A549 (cell line): ENCODE measurements around the gene ITM2C. TPM values are rescaled to one million over a fixed set of nuclear protein-coding genes. Genes with fewer than 3 reads are reported as not detected.

ENCODE experiments used
- ATAC-seq, 2 experiments: fragments of 200-7000 bp in 1 of 2; fragments of >200 bp in 1 of 2; cut with Nextera tagmentation in 1 of 2; cut with Tn5 transposase in 1 of 2; 3 replicates each; pipeline versions ENCODE4 v1.8.0 to v1.9.1; 2018 to 2020; ENCODE audit warnings: mild to moderate bottlenecking in 1 of 2, moderate library complexity in 1 of 2
- CTCF ChIA-PET: fragments of 300-600 bp; sonication (Branson Sonifier 250); formaldehyde crosslinking; extraction: SDS; loops from one replicate; lab custom pipeline; 2021; ENCODE audit warnings: antibody characterized with exemption, inconsistent platforms; lab: Yijun Ruan, JAX
- POLR2A ChIA-PET: fragments of 350-600 bp; formaldehyde crosslinking; extraction: SDS; loops from one replicate; lab custom pipeline; 2021; ENCODE audit warnings: antibody characterized with exemption, inconsistent platforms; lab: Yijun Ruan, JAX
- DNase-seq, 2 experiments: peaks; one replicate each; pipeline versions ENCODE4 v3.0.0 to v3.0.0-alpha.2; 2011 to 2016; ENCODE audit warnings: low read depth in 1 of 2, low spot score in 1 of 2
- FAIRE-seq: peaks from 2 replicates; lab custom pipeline; 2011; peaks lifted over from hg19 to GRCh38; lab: Jason Lieb, UNC
- H3K27ac ChIP-seq, 2 experiments: fragments of >200 bp; sonication (Bioruptor Twin); formaldehyde crosslinking; 3 replicates each; pipeline ENCODE4 v1.5.1; 2016 to 2017
- H3K4me1 ChIP-seq: fragments of >200 bp; sonication (Bioruptor Twin); formaldehyde crosslinking; 3 replicates; pipeline ENCODE4 v1.6.1; 2016
- H3K4me2 ChIP-seq: fragments of >200 bp; sonication (Bioruptor Twin); formaldehyde crosslinking; 3 replicates; pipeline ENCODE4 v1.6.1; 2016
- H3K4me3 ChIP-seq: fragments of >200 bp; sonication (Bioruptor Twin); formaldehyde crosslinking; 3 replicates; pipeline ENCODE4 v1.5.1; 2016
- H3K9me3 ChIP-seq: fragments of >200 bp; sonication (Bioruptor Twin); formaldehyde crosslinking; 3 replicates; pipeline ENCODE4 v1.6.1; 2016
- CBX2 ChIP-seq: fragments of 200-600 bp; sonication (generic); IDR thresholded peaks from 2 replicates; pipeline ENCODE4 v1.6.1; 2016; ENCODE audit warnings: low read depth, mild to moderate bottlenecking, borderline replicate concordance
- CHD4 ChIP-seq: fragments of 200-600 bp; sonication (generic); IDR thresholded peaks from 2 replicates; pipeline ENCODE4 v1.6.1; 2016; ENCODE audit warnings: antibody characterized with exemption, mild to moderate bottlenecking, borderline replicate concordance
- EHF ChIP-seq: fragments of 250-450 bp; sonication (Bioruptor Pico); IDR thresholded peaks from 2 replicates; pipeline ENCODE4 v1.5.0; 2020; ENCODE audit warnings: mild to moderate bottlenecking
- FOSL2 ChIP-seq, 2 experiments: fragments of 450-650 bp in 1 of 2; fragments of >200 bp in 1 of 2; sonication (Bioruptor Twin) in 1 of 2; formaldehyde crosslinking; IDR thresholded peaks; 2 replicates each; pipeline versions ENCODE4 v1.5.0 to v1.6.1; 2016 to 2020; ENCODE audit warnings: mild to moderate bottlenecking in 1 of 2, moderate library complexity in 1 of 2
- HDAC2 ChIP-seq: fragments of 200-600 bp; sonication (generic); IDR thresholded peaks from 2 replicates; pipeline ENCODE4 v1.6.1; 2016
- HEYL ChIP-seq: fragments of 250-450 bp; sonication (Bioruptor Pico); IDR thresholded peaks from 2 replicates; pipeline ENCODE4 v1.8.0; 2021; ENCODE audit warnings: mild to moderate bottlenecking, moderate library complexity
- MAFK ChIP-seq: fragments of 450-650 bp; IDR thresholded peaks from 2 replicates; pipeline ENCODE4 v1.6.1; 2014; ENCODE audit not compliant: partially characterized antibody
- MYC ChIP-seq: IDR thresholded peaks from 2 replicates; pipeline ENCODE4 v1.6.1; 2012; ENCODE audit warnings: mild to moderate bottlenecking, inconsistent platforms, low read length, improper control_type of control experiment, borderline replicate concordance
- NPAS2 ChIP-seq: fragments of 250-450 bp; sonication (Bioruptor Pico); IDR thresholded peaks from 2 replicates; pipeline ENCODE4 v1.8.0; 2022; ENCODE audit warnings: mild to moderate bottlenecking, moderate library complexity, borderline replicate concordance
- NR3C1 ChIP-seq: fragments of >200 bp; sonication (Bioruptor Twin); formaldehyde crosslinking; IDR thresholded peaks from 3 replicates; pipeline ENCODE4 v1.6.1; 2017
- POLR2AphosphoS2 ChIP-seq: conservative IDR thresholded peaks from 2 replicates; pipeline ENCODE4 v1.6.1; 2012; ENCODE audit warnings: low read length, improper control_type of control experiment, inconsistent platforms
- RARB ChIP-seq: fragments of 250-450 bp; sonication (Bioruptor Pico); IDR thresholded peaks from 2 replicates; pipeline ENCODE4 v1.8.0; 2021; ENCODE audit warnings: mild to moderate bottlenecking, moderate library complexity
- RCOR1 ChIP-seq: fragments of 150-350 bp; IDR thresholded peaks from 2 replicates; pipeline ENCODE4 v1.6.1; 2014; ENCODE audit warnings: antibody characterized with exemption, low read length, low read depth
- RNF2 ChIP-seq: fragments of 200-600 bp; sonication (generic); IDR thresholded peaks from 2 replicates; pipeline ENCODE4 v1.6.1; 2016; ENCODE audit warnings: low read depth, mild to moderate bottlenecking, antibody characterized with exemption, moderate library complexity, borderline replicate concordance
- TP53 ChIP-seq: fragments of 250-450 bp; sonication (Bioruptor Pico); IDR thresholded peaks from 2 replicates; pipeline ENCODE4 v1.5.0; 2021; ENCODE audit warnings: mild to moderate bottlenecking, moderate library complexity
- ZSCAN20 ChIP-seq: fragments of 250-450 bp; sonication (Bioruptor Pico); IDR thresholded peaks from 2 replicates; pipeline ENCODE4 v1.8.0; 2022; ENCODE audit warnings: mild to moderate bottlenecking, moderate library complexity
- WGBS: methylation state at CpG from one replicate; pipeline ENCODE4 v1.1.6; 2017; ENCODE audit errors: missing lambda C conversion rate; 5-methylcytosine and 5-hydroxymethylcytosine counted together
- polyA plus RNA-seq, 4 experiments: library from polyadenylated mRNA; depleted of rRNA in 3 of 4; stranded (reverse); fragments of >200 nt; fragmentation: RNase III in 1 of 4; extraction: RNeasy Plus Mini Kit Qiagen cat#74134 plus additional on column Dnase treatment in 1 of 4; gene quantifications; 2 replicates in 3 of 4; 3 replicates in 1 of 4; pipeline ENCODE4 v1.2.3, GENCODE V29; 2011 to 2017
- TF ChIP-seq, protein P1 (sequence below): fragments of >200 bp; sonication (Bioruptor Twin); formaldehyde crosslinking; IDR thresholded peaks from 3 replicates; pipeline ENCODE4 v1.5.1; 2016
- TF ChIP-seq, protein P2 (sequence below): fragments of 250-450 bp; sonication (Bioruptor Pico); IDR thresholded peaks from 2 replicates; pipeline ENCODE4 v1.5.0; 2020; ENCODE audit warnings: low read depth, mild to moderate bottlenecking, moderate library complexity
- TF ChIP-seq, protein P3 (sequence below): fragments of 150-350 bp; IDR thresholded peaks from 2 replicates; pipeline ENCODE4 v1.6.1; 2014; ENCODE audit warnings: low read depth, mild to moderate bottlenecking, low read length
- TF ChIP-seq, protein P4 (sequence below): IDR thresholded peaks from 2 replicates; pipeline ENCODE4 v1.6.1; 2012
- TF ChIP-seq, protein P5 (sequence below): IDR thresholded peaks from 2 replicates; pipeline ENCODE4 v1.6.1; 2012
- TF ChIP-seq, protein P6 (sequence below): fragments of 250-450 bp; sonication (Bioruptor Pico); IDR thresholded peaks from 2 replicates; pipeline ENCODE4 v1.5.0; 2021; ENCODE audit warnings: mild to moderate bottlenecking, moderate library complexity, borderline replicate concordance
- TF ChIP-seq, protein P7 (sequence below): fragments of >200 bp; sonication (Bioruptor Twin); formaldehyde crosslinking; IDR thresholded peaks from 3 replicates; pipeline ENCODE4 v1.6.1; 2016

Gene ITM2C
- polyA plus RNA-seq, 2 of the 4 experiments (the other 2 are of a cell fraction), result 84.0 to 88.1 TPM

DNA sequence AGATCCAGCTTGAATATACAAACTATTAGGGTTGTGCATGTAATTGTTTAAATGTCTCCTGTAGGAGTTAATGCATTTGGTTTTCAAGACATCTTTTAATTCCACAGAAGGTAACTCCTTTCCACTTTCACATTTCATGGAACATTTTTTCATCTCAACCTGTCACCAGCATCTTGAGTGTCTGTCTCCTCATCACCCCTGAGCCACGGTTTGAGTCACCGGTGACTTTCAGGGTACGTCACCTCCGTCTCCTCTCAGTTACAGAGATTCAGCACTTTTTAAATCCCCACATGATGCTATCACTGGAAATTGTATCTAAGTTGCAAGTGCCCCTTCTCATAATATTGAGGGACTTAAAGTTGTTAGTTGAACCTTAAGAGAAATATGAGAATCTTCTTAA lies 35.0 kb downstream of the ITM2C start:
- no peak overlapping the region for H3K4me2 ChIP-seq
- ChIA-PET POLR2A (no interaction called here), CTCF (interaction anchor here (1.2 to 4.3 kb wide), 2 partner anchors 88 to 153 kb away, joined by 4 to 64 read pairs; no protein-coding TSS in a partner anchor)
- H3K4me3 ChIP-seq, result no peak overlapping the region
- FAIRE-seq (no peak), ATAC-seq (no peak), DNase-seq (no peak)
- whole genome bisulfite sequencing, result 78% methylated on average over 4 of the region's 4 CpGs
- H3K27ac ChIP-seq, result no peak overlapping the region
- no peaks in the 10 kb centered on the region for H3K9me3 ChIP-seq
- TF ChIP-seq HEYL (CRISPR knock-in tag), result no peak
- TF ChIP-seq, protein P1, sequence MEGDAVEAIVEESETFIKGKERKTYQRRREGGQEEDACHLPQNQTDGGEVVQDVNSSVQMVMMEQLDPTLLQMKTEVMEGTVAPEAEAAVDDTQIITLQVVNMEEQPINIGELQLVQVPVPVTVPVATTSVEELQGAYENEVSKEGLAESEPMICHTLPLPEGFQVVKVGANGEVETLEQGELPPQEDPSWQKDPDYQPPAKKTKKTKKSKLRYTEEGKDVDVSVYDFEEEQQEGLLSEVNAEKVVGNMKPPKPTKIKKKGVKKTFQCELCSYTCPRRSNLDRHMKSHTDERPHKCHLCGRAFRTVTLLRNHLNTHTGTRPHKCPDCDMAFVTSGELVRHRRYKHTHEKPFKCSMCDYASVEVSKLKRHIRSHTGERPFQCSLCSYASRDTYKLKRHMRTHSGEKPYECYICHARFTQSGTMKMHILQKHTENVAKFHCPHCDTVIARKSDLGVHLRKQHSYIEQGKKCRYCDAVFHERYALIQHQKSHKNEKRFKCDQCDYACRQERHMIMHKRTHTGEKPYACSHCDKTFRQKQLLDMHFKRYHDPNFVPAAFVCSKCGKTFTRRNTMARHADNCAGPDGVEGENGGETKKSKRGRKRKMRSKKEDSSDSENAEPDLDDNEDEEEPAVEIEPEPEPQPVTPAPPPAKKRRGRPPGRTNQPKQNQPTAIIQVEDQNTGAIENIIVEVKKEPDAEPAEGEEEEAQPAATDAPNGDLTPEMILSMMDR, result no peak
- TF ChIP-seq, protein P2, sequence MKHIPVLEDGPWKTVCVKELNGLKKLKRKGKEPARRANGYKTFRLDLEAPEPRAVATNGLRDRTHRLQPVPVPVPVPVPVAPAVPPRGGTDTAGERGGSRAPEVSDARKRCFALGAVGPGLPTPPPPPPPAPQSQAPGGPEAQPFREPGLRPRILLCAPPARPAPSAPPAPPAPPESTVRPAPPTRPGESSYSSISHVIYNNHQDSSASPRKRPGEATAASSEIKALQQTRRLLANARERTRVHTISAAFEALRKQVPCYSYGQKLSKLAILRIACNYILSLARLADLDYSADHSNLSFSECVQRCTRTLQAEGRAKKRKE (CRISPR knock-in tag), result no peak
- no peak for TF ChIP-seq FOSL2 (IDR thresholded peaks at IDR 0.05)
- no peak for TF ChIP-seq FOSL2 (CRISPR knock-in tag; IDR thresholded peaks at IDR 0.05)
- no peak for TF ChIP-seq MYC
- TF ChIP-seq TP53 (CRISPR knock-in tag), result no peak
- TF ChIP-seq, protein P3, sequence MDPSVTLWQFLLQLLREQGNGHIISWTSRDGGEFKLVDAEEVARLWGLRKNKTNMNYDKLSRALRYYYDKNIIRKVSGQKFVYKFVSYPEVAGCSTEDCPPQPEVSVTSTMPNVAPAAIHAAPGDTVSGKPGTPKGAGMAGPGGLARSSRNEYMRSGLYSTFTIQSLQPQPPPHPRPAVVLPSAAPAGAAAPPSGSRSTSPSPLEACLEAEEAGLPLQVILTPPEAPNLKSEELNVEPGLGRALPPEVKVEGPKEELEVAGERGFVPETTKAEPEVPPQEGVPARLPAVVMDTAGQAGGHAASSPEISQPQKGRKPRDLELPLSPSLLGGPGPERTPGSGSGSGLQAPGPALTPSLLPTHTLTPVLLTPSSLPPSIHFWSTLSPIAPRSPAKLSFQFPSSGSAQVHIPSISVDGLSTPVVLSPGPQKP, result no peak
- no peak for TF ChIP-seq RARB (CRISPR knock-in tag)
- no peak for TF ChIP-seq EHF
- TF ChIP-seq RCOR1, result no peak
- no peak for TF ChIP-seq NPAS2 (CRISPR knock-in tag)
- TF ChIP-seq NR3C1, result no peak
- TF ChIP-seq, protein P4, sequence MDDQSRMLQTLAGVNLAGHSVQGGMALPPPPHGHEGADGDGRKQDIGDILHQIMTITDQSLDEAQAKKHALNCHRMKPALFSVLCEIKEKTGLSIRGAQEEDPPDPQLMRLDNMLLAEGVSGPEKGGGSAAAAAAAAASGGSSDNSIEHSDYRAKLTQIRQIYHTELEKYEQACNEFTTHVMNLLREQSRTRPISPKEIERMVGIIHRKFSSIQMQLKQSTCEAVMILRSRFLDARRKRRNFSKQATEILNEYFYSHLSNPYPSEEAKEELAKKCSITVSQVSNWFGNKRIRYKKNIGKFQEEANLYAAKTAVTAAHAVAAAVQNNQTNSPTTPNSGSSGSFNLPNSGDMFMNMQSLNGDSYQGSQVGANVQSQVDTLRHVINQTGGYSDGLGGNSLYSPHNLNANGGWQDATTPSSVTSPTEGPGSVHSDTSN, result no peak
- TF ChIP-seq, protein P5, sequence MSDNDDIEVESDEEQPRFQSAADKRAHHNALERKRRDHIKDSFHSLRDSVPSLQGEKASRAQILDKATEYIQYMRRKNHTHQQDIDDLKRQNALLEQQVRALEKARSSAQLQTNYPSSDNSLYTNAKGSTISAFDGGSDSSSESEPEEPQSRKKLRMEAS, result no peak
- TF ChIP-seq, protein P6, sequence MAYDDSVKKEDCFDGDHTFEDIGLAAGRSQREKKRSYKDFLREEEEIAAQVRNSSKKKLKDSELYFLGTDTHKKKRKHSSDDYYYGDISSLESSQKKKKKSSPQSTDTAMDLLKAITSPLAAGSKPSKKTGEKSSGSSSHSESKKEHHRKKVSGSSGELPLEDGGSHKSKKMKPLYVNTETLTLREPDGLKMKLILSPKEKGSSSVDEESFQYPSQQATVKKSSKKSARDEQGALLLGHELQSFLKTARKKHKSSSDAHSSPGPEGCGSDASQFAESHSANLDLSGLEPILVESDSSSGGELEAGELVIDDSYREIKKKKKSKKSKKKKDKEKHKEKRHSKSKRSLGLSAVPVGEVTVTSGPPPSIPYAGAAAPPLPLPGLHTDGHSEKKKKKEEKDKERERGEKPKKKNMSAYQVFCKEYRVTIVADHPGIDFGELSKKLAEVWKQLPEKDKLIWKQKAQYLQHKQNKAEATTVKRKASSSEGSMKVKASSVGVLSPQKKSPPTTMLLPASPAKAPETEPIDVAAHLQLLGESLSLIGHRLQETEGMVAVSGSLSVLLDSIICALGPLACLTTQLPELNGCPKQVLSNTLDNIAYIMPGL (CRISPR knock-in tag), result no peak
- H3K4me1 ChIP-seq, result no peaks in the 10 kb centered on the region

DNA sequence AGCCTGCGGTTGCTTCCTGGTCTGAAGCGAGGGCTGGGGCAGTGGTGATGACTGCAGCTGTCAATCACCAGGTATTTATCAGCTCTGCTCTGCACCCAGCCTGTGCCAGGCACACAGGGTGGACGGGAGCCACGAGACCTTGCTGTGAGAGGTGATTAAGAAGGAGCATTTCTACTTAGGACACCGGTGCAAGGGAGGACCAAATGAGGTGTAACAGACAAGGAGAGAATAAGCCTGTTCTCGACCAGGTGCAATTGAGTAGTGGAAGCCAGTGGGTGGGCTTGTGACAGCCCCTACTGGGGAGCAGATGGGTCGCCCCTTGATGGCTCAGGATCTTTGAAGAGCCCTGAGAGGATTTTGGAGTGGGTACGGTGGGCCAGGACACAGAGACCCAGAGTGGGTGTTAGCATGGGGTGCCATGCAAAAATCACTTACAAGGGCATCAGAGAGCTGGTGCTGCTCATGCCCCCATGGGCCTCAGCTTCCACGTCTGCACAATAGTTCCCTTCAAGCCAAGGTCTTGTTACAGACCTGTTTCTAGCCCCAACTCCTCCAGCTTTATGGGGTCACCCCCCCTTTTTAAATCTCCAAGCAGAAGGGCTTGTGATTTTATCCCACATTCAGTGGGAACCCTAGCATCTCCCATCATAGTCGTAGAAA lies 35.7 kb downstream of the ITM2C start:
- POLR2A ChIA-PET, result no interaction called here
- WGBS, result 21% methylated on average over 10 of the region's 10 CpGs
- no peak for ATAC-seq
- no peak overlapping the region for H3K27ac ChIP-seq
- no peak for FAIRE-seq
- CTCF ChIA-PET, result interaction anchor here (1.2 to 4.3 kb wide), 4 partner anchors 12 to 152 kb away, joined by 4 to 64 read pairs (median 6); no protein-coding TSS in a partner anchor
- no peak overlapping the region for H3K4me3 ChIP-seq
- no peak overlapping the region for H3K4me2 ChIP-seq
- no peak for DNase-seq
- no peaks in the 10 kb centered on the region for H3K9me3 ChIP-seq
- H3K4me1 ChIP-seq, result no peaks in the 10 kb centered on the region
- no peak for TF ChIP-seq ZSCAN20 (CRISPR knock-in tag)
- no peak for TF ChIP-seq RARB (CRISPR knock-in tag)
- no peak for TF ChIP-seq MAFK
- TF ChIP-seq, protein P4, result no peak
- TF ChIP-seq, protein P7, sequence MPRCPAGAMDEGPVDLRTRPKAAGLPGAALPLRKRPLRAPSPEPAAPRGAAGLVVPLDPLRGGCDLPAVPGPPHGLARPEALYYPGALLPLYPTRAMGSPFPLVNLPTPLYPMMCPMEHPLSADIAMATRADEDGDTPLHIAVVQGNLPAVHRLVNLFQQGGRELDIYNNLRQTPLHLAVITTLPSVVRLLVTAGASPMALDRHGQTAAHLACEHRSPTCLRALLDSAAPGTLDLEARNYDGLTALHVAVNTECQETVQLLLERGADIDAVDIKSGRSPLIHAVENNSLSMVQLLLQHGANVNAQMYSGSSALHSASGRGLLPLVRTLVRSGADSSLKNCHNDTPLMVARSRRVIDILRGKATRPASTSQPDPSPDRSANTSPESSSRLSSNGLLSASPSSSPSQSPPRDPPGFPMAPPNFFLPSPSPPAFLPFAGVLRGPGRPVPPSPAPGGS, result no peak
- TF ChIP-seq HDAC2, result no peak
- no peak for TF ChIP-seq CHD4
- TF ChIP-seq, protein P1, result no peak
- no peak for TF ChIP-seq CBX2
- TF ChIP-seq POLR2AphosphoS2, result no peak
- no peak for TF ChIP-seq TP53 (CRISPR knock-in tag)
- no peak for TF ChIP-seq RNF2
